C4-2B (cell line): ENCODE results near the gene SLC10A4.

Experiments used
- ZFX ChIP-seq: fragments of 450-650 bp; IDR thresholded peaks from 2 replicates; pipeline ENCODE4 v1.6.1; 2017
- TF ChIP-seq, protein P1 (sequence below): fragments of 450-650 bp; conservative IDR thresholded peaks from 2 replicates; pipeline ENCODE4 v1.5.1; 2017; ENCODE audit warnings: mild to moderate bottlenecking

DNA sequence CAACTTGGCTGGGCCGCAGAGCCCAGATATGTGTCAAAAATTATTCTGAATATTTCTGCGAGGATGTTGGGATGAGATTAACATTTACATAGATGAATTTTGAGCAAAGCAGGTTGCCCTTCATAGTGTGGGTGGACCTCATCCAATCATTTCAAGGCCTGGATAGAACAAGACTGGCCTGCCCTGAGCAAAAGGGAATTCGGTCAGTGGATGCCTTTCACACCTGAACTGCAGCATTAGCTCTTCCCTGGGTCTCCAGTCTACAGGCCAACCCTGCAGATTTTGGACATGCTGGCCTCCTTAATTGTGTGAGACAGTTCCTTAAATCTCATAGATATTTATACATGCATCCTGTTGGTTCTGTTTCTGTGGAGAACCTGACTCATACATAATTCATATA is 32.4 kb upstream of the SLC10A4 start:
- TF ChIP-seq, protein P1, sequence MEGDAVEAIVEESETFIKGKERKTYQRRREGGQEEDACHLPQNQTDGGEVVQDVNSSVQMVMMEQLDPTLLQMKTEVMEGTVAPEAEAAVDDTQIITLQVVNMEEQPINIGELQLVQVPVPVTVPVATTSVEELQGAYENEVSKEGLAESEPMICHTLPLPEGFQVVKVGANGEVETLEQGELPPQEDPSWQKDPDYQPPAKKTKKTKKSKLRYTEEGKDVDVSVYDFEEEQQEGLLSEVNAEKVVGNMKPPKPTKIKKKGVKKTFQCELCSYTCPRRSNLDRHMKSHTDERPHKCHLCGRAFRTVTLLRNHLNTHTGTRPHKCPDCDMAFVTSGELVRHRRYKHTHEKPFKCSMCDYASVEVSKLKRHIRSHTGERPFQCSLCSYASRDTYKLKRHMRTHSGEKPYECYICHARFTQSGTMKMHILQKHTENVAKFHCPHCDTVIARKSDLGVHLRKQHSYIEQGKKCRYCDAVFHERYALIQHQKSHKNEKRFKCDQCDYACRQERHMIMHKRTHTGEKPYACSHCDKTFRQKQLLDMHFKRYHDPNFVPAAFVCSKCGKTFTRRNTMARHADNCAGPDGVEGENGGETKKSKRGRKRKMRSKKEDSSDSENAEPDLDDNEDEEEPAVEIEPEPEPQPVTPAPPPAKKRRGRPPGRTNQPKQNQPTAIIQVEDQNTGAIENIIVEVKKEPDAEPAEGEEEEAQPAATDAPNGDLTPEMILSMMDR, result no peak
- TF ChIP-seq ZFX, result no peak
